Activated CD8-positive, alpha-beta memory T cell treated with anti-CD3 and anti-CD28 coated beads, Interleukin-2, amount 50 U/mL, for 48 hours (primary cell): ENCODE data around the gene MCM7.
A peak's percentile ranks its signal among the peaks of the same experiment; 100 is the strongest.

Experiments
- DNase-seq: peaks from one replicate; pipeline ENCODE4 v3.0.0-alpha.2; 2020

MCM7 gene

DNA sequence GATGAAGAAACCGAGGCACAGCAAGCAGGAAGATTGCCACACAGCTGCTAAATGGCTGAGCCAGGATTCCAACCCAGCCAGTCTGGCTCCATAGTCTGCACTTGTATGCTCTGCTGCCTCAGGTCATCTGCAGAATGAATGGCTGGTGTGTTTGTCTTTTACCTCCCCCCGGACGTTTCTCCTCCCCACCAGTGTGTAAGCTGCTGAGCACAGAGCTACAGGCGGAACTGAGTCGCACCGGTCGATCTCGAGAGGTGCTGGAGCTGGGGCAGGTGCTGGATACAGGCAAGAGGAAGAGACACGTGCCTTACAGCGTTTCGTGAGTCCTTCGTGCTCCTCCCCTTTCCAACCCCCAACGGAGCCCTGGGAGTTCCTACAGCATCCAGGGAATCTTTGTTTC, 20.9 kb upstream of the MCM7 start:
- no peak for DNase-seq

DNA sequence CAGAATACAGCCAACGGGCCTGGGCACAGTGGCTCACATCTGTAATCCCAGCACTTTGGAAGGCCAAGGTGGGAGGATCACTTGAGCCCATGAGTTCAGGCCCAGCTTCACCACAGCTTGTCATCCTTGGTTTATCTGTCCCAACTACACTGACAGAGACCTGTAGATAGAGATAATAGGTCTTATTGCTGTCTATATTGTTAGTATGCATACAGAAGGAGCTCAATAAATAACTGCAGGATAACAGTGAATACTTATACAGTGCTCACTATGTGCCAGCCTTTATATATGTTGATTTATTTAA, 19.5 kb upstream of the MCM7 start:
- no peak for DNase-seq

DNA sequence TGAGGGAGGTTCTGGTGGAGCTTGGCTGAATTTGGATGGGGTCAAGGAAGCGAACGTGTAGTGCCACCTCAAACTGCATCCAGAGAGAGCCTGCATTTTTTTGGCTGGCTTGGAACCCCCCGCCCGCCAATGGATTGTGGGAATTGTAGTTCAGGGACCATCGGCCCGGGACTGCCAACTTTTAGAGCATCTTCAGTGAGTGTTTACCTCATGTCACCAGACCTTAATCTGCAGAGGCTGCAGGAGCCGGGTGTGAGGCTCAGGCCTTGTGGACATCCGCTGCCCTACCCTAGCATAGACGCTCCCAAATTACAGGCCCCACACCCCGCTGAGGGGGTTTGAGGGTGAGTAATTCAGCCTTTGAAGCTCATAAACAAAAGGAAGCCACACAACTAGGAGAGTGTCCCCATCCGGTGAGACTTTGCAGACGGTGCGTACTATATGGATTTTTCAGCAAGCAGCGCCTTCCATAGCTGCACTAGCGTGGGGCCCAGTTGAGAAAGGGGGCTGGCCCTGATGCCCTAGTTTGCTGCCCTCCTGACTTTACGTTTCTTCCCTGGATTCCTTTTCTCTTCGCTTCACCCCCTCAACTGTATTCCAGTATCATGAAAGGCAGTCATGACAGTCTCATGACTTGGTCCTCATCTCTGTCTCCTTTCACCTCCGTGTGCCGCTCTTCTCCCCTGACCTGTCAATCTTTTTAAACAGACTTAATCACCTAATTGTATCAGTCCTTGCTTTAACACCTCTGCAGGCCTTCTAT, 19.0 kb upstream of the MCM7 start:
- no peak for DNase-seq

DNA sequence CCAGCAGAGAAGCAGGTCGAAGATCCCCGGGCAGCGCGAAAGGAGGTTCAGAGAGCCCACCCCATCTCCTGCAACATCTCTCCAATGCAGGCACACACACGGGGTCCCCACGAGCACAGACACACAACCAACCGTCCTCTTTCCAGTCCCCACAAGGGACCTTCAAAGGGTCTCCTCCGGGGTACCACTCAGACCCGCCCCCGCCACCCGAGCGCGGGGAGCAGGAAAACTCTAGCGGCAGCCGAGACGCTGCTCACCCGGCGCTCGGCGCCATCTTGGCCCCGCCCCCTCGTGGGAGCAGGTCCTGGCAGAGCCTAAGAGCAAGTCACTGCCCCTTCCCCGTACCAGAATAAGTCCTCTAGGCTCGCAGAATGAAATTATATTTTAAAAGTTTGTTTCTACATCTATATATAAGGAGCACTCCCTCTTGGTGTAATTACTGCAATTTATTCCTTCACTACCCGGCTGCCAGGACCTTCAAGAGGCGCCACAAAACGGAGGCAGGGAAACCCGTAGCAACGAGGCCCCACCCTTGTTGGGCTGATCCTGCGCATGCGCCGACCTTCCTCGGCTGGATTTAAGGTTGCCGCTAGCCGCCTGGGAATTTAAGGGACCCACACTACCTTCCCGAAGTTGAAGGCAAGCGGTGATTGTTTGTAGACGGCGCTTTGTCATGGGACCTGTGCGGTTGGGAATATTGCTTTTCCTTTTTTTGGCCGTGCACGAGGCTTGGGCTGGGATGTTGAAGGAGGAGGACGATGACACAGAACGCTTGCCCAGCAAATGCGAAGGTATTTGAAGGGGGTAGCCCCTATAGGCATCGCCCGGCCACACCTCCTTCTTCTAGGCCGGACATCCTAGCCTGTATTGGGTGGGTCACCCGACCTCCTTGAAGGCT, 18.1 kb upstream of the MCM7 start, which contains the start of the genes CNPY4 and TAF6:
Gene CNPY4, plus strand, starts transcription at position 563 of the 898 bp plus-strand sequence. Its CDS starts 111 bp downstream, at position 674.
Gene TAF6, minus strand, starts transcription at position 287 of the 898 bp plus-strand sequence. CDS start 5,149 bp downstream, outside the sequence.
- peak; percentile 97 for DNase-seq

DNA sequence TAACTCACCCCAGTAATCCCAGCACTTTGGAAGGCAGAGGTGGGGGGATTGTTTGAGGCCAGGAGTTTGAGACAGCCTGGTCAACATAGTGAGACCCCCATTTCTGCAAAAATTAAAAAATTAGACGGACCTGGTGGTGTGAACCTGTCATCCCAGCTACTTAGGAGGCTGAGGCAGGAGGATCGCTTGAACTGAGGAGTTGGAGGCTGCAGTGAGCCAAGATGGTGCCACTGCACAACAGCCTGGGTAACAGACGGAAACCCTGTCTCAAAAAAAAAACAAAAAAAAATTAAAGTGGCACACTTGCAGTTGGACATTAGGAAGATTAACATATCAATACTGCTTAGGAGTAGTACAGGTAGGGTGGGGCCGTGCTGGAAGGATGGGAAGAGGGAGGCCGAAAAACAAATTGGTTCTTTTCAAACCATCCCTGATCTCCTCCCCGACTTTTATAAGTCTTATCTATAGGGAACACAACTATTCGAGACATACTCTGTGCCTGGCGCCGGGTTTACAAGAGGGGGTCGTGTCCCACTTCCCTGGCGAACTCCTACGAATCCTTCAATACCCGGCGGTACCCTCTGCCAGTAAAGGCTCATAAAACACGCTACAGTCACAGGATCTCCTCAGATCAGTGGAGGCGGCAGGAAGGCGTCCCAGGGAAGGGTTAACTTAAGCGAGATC, 17.3 kb upstream of the MCM7 start:
- DNase-seq: no peak

DNA sequence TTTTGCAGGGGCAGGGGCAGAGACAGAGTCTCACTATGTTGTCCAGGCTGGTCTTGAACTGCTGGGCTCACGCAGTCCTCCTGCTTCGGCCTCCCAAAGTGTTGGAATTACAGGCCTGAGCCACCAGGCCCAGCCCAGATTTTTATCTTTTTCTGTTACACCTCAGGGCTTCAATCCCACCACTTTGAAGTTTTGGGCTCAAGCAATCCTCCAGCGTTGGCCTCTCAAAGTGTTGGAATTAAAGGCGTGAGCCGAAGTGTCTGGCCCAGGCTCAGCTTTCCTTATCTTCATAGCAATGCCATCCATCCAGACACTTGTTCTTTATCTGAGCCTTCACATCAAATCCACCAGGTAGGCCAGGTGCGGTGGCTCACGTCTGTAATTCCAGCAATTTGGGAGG, 13.8 kb upstream of the MCM7 start:
- no peak for DNase-seq

DNA sequence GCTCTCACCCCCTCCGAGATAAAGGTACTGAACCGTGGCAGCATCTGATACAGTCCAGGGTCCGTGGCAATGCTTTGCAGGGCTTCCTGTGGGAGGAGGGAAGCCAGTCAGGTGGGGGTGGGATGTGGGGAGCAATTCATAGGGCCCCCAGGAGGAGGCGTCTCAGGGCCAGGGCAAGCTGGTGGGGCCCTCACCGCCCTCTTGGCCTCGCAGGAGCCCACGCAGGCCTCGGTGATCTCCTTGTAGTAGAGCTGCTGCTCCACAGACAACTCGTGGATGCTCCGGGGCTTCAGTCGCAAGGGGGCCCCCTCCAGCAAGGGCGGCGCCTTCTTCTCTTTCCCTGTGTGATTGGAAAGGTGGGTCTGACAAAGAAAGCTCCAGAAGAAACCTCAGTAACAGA, 10.7 kb upstream of the MCM7 start:
- DNase-seq: no peak

DNA sequence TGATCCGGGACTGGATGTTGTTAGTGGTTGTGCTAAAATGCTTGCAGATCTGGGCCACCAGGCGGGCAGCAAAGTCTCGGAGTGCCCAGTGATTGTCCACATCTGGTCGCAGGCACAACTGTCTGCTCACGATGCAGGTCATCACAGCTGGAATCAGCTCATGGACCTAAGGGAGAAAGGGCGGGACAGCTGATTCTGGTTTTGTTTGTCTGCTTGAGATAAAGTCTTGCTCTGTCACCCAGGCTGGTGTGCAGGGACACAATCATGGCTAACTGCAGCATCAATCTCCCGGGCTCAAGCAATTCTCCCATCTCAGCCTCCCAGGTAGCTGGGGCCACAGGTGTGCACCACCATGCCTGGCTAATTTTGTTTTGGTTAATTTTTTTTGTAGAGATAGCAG, 10.0 kb upstream of the MCM7 start:
- no peak for DNase-seq

DNA sequence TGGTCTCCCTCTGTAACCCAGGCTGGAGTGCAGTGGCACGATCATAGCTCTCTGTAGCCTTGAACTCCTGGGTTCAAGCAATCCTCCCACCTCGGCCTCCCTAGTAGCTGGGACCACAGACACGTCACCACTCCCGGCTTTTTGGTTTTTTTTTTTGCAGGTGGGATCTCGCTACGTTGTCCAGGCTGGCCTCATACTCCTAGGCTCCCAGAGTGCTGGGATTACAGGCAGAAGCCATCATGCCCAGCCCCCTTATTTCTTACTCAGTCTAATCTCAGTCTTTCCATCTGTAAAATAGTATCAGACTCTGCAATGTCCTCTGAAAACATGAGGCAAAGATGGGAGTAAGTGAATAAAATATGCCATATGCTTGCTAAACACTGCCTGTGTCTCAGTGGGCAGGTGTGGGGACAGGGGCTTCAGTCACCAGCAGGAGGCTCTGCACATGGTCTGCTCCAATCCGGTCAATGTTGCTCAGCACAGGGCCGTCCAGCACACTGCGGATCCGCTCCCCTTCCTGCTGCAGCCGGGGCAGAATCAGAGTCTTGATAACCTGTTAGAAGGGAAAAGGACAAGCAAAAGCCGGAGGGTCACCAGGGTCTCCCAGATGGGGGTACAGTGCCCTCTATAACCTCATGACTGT, 8.4 kb upstream of the MCM7 start:
- DNase-seq: no peak

DNA sequence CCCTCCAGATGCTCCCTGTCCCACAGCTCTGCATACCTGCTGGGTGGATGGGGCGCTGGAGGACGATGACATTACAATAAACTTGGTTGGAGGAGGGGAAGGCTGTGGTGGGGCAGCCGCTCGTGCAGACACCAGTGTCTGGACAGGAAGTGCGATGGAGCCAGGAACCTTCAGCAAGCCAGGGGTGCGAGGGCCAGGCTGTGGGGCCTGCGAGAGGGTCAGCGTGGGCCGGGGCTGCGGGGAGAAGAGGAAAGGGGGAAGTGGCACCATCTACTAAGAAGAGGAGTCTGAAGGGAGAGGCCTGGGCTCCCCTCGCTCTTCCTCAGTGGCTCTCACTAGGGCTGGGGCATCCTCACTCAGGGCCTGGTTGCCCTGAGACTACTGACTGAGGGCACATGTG, 6.7 kb upstream of the MCM7 start:
- no peak for DNase-seq

DNA sequence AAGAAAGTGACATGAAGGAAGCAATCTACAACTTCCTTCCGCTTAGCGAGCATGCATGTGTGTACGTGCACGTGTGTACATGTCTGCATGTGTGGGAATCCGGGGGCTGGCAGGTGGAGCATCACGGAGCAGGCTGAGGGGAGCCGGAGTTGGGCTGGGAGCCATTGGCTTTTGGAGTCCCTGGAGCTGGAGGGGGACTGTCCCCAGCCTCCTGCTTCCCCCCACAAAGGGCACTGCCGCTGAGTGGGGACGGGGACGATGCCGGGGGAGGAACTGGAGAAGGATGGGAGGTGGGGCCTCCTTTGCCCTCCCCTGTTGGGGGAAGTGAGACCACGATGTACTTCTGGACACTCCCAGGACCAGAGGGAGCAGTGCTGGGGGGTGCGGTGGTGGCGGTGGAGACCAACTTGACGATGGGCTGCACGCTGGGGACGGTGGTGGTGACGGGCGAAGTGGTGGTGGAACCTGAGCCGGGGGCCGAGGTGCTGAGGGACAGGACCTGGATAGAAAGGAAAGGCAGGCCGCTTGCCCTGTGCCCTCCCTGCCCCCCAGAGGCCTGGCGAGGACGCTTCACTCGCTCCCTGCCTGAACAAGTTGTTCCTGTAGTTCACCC, 6.0 kb upstream of the MCM7 start:
- no peak for DNase-seq

DNA sequence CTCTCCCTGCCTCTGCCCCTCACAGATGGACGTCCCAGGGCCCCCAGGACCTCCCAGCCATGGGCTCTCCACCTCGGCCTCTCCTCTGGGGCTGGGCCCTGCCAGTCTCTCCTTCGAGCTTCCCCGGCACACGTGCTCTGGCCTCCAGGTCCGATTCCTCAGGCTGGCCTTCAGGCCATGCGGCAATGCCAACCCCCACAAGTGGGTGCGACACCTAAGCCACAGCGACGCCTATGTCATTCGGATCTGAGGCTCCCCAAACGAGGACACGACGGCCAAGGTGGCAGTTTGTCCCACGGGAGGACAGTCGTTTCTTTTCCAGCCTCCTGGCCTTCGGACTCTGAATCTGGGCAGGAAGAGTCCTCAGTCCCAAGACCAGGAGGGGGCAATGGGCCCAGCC, 5.4 kb upstream of the MCM7 start:
- DNase-seq: no peak

DNA sequence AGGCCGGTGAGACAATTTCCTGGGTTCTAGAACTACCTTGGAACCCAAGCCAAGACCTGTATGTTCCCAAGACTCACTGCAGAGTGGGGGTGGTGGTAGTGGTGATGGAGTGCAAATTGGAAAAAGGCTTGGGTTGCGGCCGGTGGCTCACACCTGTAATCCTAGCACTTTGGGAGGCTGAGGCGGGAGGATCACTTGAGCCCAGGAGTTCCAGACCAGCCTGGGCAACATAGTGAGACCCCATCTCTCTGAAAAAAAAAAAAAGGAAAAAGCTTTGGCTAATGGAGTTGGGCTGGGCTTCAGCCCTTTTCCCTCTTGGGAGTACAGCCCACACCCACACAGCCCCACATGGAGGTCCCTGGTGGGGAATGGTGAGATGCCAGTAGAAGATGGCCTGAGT, 4.3 kb upstream of the MCM7 start:
- no peak for DNase-seq

DNA sequence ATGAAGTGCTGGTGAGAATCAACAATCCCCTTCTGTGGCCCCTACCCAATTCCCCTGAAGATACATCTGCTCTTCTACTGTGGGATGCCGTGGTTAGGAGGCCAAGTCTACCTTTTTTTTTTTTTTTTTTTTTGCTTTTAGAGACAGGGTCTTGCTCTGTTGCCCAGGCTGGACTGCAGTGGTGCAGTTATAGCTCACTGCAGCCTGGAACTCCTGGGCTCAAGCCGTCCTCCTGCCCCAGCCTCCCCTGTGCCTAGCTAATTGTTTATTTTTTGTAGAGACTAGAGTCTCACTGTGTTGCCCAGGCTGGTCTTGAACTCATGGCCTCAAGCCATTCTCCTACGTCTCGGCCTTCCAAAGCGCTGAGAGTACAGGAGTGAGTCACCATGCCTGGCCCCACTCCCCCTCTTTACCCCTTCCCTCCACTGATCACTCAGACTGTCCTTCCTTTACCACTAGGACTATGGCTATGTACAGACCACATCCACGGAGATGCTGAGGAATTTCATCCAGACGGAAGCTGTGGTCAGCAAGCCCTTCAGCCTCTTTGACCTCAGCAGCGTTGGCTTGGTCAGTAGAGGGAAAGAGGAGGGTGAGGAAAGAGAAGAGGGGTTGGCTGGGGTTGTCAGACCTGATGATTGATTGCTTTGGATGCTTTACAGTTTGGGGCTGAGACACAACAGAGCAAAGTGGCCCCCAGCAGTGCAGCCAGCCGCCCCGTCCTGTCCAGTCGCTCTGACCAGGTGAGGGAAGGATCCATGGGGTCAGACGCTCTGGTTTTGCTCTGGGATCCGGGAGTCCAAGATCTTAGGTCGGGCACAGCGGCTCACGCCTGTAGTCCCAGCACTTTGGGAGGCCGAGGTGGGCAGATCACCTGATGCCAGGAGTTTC, 2.0 kb upstream of the MCM7 start:
- no peak for DNase-seq

DNA sequence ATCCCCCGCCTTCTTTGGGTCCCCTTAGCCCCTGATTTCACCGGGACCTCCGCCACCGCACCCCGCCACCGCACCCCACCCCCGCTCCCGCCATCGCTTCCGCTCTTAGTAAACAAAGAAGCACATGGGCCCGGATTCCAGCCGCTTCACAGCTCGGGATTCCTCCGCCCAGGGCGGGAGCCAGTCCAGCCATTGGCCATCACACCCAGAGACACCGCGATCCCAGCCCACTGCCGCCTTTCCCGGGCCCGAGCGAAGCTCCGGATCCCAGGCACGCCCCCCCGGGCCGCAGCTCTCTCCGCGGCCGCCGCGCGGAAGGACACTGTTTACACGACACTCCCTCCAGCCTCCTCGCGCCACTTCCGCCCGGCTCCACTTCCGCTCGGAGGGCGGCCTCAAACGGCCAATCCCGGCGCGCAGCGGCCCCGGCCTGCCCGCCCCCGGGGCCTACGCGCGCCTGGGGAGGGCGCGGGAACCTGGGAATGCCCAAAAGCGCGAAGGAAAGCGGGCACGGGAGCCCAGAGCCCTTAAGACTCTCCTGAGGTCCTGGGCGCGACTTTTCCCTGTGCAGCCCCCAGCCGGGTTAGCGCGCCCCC, 679 bp downstream of the MCM7 start:
- DNase-seq: peak; percentile 93

DNA sequence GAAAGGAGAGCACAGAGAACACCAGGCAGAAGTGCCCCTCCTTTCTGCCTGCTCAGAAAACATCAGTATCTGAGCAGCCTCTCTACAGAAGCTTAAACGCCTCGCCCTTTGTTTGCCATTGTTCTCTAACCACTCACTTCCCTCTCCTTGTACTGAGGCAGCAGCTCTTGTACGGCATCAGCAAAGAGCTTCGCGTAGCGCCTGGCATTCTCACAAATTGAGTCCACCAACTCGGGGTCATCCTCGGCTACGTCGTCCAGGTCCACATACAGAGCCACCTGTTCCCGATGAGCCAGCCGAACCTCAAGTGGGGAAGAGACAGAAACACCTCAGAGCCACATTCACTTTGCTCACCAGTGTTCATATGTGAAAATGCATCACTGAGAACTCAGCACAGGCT, 1.7 kb downstream of the MCM7 start:
- DNase-seq: no peak

DNA sequence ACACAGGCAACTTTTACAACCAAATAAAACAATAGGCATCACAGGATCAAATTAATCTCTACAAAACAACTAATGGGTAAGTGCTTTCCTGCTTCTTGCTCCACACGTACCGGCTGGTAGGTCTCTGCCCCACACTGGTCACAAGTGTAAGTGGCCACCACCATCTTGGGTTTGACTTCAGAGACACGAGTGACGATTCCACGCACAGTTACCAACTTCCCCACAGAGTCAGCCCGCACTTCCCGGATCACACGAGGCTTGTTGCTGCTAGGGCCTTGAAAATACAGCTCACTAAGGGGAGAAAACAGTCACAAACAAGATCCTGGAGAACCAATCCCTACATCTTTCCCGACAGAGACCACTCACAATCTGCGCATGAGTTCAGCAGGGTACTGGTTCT, 2.3 kb downstream of the MCM7 start:
- no peak for DNase-seq

DNA sequence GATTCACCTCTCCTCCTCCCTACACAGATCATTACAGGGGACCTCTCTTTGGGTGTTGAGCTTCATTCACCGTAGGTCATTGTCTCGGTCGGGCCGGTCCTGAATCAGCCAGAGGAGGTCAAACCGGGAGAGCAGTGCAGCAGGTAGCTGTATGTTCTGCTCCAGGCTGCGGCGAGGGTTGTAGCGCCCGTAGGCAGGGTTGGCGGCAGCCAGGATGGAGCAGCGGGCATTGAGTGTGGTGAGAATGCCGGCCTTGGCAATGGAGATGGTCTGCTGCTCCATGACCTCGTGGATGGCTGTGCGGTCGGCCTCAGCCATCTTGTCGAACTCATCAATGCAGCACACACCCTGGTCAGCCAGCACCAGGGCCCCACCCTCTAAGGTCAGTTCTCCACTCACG, 5.5 kb downstream of the MCM7 start:
- no peak for DNase-seq

DNA sequence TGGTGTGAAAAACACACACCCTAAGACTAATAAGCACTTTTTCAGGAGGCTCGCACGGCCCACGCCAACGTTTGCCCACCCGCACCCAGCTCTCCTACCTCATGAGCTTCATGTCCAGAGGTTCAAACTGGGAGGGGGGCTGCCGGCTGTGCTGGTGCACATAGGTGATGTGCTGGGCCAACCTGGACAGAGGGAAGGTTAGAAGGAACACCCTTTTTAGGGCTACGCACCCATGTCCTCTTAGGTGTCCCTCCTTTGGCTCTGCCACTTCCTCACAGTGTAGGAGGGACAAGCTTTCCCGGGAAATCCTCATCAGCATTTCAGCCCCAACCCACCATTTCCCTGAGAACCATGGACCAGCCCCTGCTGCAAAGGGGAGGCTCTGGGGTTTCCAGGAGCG, 5.9 kb downstream of the MCM7 start:
- DNase-seq: no peak

DNA sequence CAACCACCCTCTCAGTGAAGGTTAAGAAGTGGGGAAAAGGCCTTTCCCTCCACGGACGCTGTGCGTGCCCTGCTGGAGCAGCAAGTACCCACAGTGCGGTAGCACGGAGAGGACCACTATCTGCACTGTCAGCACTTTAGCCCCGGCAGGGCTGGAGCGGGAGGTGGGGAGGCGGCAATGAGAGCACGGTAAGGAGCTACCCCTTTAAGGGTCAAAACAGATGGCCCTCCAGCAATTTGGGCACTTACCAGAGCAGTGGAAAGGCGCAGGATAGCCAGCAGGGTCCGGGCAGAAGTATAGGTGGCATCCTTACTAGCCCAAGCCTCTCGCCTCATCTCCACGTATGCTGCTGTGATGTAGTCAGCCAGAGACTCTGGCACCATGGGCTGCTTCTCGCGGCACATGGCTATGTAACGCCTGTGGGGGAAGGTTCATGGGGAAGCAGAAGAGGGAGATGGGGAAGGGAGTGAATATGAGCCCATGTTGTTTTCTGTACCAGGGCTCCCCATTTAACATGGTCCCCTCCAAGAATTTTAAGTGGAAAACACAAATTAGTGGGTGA, 7.2 kb downstream of the MCM7 start:
- DNase-seq: no peak

DNA sequence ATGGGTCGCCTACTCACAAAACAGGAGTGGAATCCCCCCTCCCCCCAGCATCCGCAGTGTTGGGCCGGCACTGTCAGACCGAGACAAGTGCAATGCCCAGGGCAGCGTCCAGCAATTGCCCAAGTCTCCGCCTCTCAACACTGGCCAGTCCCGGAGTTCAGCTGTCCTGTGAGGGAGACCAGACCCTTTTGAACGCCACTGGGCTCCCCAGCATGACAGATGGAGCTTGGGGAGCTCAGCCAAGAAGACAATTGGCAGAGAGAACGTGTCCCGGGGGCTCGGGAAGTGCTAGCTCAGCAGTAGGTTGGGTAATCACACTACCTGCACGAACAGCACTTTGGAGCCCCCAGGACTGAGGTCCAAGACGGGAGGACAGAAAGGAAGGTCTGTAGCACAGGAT, 7.7 kb downstream of the MCM7 start:
- DNase-seq: no peak
